Melanocyte of skin (primary cell): ENCODE data around the gene AGPS. TPM values are rescaled to one million over a fixed set of nuclear protein-coding genes. Genes with fewer than 3 reads are reported as not detected.

Experiments used
- small RNA-seq, 2 donors: library from RNA; depleted of rRNA; stranded (forward); fragments of <200 nt; gene quantifications; one replicate each; pipeline ENCODE3, GENCODE V24; 2012
- total RNA-seq, 2 donors: library from RNA; depleted of rRNA; stranded (reverse); fragments of >200 nt; gene quantifications; 2 replicates each; pipeline ENCODE4 v1.2.3, GENCODE V29; 2012

AGPS gene
- 10 to 100 TPM; 37.5 to 69.9 TPM for total RNA-seq

GRCh38 chr2:177392373-177393202 lies at the start of gene AGPS:
TSS of gene AGPS (plus strand) at chr2:177392773. CDS start at chr2:177392790, 17 bp downstream.

Small RNAs within 50 kb of the gene (small RNA-seq; reads per million reads assigned to genes)
- gene RF01210, result 0 to 0.04 reads per million in 2 donors

Other genes with a start within 250 kb of the AGPS start
- gene HNRNPA3, start 180.0 kb upstream of the AGPS start, total RNA-seq, result 10 to 100 TPM; 28.6 to 47.6 TPM
- gene NFE2L2, start 128.0 kb upstream of the AGPS start, total RNA-seq, result 10 to 100 TPM; 60.2 to 64.9 TPM